Right lung (tissue), 10 donors: Measurements from ENCODE around the gene CCDC28B. TPM values are rescaled to one million over a fixed set of nuclear protein-coding genes. Genes with fewer than 3 reads are reported as not detected.
A peak's percentile ranks its signal among the peaks of the same experiment; 100 is the strongest.
"Not testable (repeated sequence)": the region's sequence is repeated elsewhere in the genome, so short reads cannot be mapped to it uniquely, and the experiment has no call there.

Source experiments
- DNase-seq, 2 donors: peaks; one replicate each; pipeline ENCODE4 v3.0.0-alpha.2; 2013
- long read RNA-seq, 8 donors: transcript quantifications; one replicate each; lab custom pipeline, GENCODE V29; 2026
- polyA plus RNA-seq, 5 donors: library from polyadenylated mRNA; unstranded; fragments of 120-200 nt; gene quantifications; one replicate each; pipeline versions ENCODE4 v1.2.1 to v1.2.3, GENCODE V29; 2013; ENCODE audit warnings: inconsistent platforms in 1 of 5, low replicate concordance in 1 of 5; ENCODE audit not compliant: insufficient read length in 5 of 5, insufficient read depth in 1 of 5

CCDC28B gene
- polyA plus RNA-seq: 10 to 100 TPM; 22.0 to 34.4 (median 25.1) TPM
- long read RNA-seq, donor 1, transcript CCDC28B-201 (6 exons, 1,089 nt): major isoform, 12 of 18 reads
- long read RNA-seq, donor 1, partial matches to known transcripts: 6 of 18 reads
- long read RNA-seq, donor 1, other reads (novel, unspliced or antisense): 0 of 18 reads
- long read RNA-seq, donor 2, partial matches to known transcripts: 11 of 15 reads
- long read RNA-seq, donor 2, other reads (novel, unspliced or antisense): 0 of 15 reads
- long read RNA-seq, donor 3, transcript CCDC28B-201 (6 exons, 1,089 nt): major isoform, 8 of 10 reads
- long read RNA-seq, donor 3, partial matches to known transcripts: 0 of 10 reads
- long read RNA-seq, donor 3, other reads (novel, unspliced or antisense): 0 of 10 reads
- long read RNA-seq, donor 4, transcript CCDC28B-201 (6 exons, 1,089 nt): major isoform, 5 of 5 reads
- long read RNA-seq, donor 4, partial matches to known transcripts: 0 of 5 reads
- long read RNA-seq, donor 4, other reads (novel, unspliced or antisense): 0 of 5 reads
- long read RNA-seq, donor 5, transcript CCDC28B-201 (6 exons, 1,089 nt): major isoform, 15 of 22 reads
- long read RNA-seq, donor 5, partial matches to known transcripts: 6 of 22 reads
- long read RNA-seq, donor 5, other reads (novel, unspliced or antisense): 0 of 22 reads
- long read RNA-seq, donor 6, transcript CCDC28B-201 (6 exons, 1,089 nt): major isoform, 14 of 14 reads
- long read RNA-seq, donor 6, partial matches to known transcripts: 0 of 14 reads
- long read RNA-seq, donor 6, other reads (novel, unspliced or antisense): 0 of 14 reads
- long read RNA-seq, donor 7, transcript CCDC28B-201 (6 exons, 1,089 nt): major isoform, 14 of 19 reads
- long read RNA-seq, donor 7, partial matches to known transcripts: 5 of 19 reads
- long read RNA-seq, donor 7, other reads (novel, unspliced or antisense): 0 of 19 reads
- long read RNA-seq, donor 8, partial matches to known transcripts: 0 of 4 reads
- long read RNA-seq, donor 8, other reads (novel, unspliced or antisense): 0 of 4 reads

DNA sequence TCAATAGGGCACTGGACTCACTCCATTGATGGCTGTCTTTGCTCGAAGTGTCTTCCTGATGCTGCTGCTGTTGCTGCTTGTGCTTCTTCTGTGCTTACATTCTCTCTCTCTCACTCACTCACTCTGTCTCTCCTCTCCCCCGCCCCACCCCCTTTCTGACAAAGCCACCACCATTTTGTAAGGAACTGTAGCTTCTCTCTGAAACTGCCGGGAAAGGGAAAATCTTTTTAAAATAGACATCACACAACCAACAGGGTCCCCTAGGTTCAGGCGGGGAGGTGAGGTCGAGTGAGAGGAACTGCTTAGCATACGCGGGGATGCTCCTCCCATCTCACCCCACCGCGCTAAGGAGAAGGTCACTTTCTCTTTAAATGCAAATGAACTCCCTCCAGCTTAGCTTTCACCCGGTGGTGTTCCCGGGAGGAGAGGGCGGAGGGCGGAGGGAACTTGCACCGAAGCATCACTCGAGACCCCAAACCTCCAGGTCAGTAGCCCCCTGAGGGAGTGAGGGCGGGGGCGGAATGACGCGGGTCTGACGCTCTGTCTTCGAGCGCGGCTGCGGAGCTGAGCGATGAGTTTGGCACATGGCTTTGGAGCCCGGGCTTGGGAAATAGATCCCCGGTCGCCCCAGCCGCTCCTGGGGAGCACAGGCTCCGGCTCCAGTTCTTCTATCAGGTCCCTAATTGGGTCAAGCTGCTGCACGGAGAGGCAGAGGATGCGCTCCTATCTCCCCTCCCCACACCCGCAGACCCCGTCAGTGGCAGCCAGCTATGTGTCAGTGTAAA, at the start of gene CCDC28B:
Gene CCDC28B, plus strand, starts transcription at position 370 of the 785 bp plus-strand sequence. CDS start 1,341 bp downstream, outside the sequence.
- DNase-seq: peak; percentile 64 to 71

DNA sequence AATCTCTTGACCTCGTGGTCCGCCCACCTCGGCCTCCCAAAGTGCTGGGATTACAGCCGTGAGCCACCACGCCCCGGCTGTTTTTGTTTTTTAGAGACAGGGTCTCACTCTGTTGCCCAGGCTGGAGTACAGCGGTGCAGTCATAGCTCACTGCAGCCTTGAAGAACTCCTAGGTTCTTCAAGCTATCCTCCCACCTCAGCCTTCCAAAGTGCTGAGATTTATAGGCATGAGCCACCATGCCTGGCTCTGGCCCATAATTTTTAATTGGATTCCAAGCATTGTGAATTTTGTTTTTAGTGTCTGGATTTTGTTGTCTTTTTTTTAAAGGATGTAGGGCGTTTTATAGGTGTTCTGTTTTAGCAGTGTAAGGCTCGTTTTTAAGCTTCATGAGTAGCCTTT, 49.5 kb upstream of the CCDC28B start:
- no peak for DNase-seq

DNA sequence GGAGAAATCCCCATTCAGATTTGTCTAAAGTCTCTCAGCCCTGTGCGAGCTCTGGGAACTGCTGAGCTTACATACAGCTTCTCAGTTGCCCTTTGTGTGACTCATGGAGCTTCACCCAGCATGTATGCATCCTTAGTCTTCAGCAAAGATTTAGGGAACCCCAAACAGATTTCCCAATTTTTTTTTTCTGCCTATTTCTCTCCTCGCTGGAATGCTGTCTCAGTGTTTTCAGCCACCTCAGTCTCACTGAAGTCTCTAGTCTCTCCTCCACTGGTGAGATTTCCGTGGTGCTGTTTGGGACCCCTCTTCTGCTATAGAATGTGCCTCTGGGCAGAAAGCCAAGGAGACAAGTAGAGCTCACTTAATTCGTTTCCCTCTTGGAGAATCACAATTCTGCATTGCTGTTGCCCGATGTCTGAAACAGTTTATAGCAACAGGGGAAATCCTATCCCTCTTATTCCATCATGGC, 49.0 kb upstream of the CCDC28B start:
- peak; percentile 64 for DNase-seq

DNA sequence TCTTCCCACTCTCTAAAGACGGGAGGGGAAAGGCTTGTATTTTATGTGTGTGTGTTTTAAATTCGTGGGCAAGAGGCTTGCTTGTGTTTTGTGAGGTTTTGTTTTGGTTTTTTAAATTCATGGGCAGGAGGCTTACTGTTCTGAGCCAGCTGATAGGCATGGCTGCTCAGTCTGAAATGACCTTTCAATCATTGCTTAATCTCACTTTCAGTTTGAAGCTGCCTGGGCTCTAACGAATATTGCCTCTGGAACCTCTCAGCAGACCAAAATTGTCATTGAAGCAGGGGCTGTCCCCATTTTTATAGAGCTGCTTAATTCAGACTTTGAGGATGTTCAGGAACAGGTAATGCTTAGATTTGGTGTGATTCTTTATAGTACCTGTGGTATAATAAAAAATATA, 41.2 kb upstream of the CCDC28B start:
- no peak for DNase-seq

DNA sequence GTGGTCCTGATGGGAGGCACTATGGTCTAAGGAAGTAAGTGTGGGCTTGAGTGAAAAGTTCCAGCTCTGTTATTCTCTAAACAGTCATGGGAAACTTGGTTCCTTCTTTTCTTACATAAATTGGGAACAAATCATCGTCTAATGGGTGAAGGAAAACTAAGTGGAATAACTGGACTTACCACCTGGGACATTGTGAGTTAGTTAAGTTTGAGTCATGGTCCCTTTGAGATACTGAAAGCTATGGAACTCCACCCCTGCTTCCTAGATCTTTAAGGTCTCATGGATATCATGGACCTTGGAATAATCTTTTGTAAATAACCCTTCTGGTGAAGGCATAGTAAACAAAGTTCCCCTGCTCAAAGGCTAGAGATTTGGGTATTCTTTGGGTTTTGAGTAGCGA, 37.0 kb upstream of the CCDC28B start:
- no peak for DNase-seq

DNA sequence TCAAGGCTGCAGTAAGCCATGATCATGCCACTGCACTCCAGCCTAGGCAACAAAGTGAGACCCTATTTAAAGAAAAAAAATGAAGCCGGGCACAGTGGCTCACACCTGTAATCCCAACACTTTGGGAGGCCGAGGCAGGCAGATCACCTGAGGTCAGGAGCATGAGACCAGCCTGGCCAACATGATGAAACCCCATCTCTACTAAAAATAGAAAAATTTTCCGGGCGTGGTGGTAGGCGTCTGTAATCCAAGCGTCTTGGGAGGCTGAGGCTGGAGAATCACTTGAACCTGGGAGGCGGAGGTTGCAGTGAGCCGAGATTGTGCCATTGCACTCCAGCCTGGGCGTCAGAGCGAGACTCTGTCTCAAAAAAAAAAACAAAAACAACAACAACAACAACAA, 34.8 kb upstream of the CCDC28B start:
- not testable (repeated sequence) for DNase-seq

DNA sequence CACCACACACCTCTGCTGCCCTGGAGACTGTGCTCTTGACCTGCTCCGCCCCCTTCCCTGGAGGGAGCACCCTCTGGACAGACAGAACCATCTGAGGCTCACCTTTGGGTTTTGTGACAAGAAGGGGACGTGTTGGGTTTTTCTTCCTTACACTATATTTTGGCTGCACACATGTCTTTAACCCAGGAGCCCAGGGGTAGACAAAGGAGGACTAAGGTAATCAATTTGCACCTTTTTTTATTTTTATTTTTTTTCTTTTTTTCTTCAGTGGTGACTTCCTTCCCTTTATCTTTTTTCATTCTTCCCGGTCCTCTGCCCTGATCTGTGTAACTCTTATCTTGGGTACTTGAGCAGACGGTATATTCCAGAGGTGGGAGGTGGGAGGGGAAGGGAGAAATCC, 29.4 kb upstream of the CCDC28B start:
- no peak for DNase-seq

DNA sequence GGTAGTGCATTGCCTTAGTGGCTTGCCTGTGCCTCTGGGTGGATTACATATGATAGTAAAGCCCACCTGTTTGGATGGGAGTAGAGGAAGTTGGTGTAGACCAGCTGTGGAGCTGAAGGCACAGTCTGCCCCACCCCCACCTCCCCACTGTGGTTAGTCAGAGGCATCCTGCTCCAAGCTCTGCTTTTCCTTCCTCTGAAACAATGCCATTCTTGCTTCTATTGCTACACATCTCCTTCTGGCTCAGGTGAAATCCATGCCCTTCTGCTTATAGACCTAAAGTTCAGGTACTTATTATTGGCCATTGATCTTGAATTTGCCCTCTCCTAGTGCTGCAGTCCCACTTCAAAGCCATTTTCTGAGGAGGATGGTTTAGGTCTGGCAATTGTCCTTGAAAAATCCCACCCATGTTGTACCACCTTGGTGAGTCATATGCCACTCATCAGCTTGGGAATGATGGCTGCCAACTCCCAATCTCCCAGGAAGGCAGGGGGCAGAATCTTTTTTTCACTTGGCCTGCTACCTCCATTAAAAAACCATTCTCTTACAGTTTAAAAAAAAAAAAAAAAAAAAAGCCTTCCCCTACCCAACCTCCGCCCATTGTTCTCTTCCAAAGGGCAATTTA, 27.7 kb upstream of the CCDC28B start:
- no peak for DNase-seq

DNA sequence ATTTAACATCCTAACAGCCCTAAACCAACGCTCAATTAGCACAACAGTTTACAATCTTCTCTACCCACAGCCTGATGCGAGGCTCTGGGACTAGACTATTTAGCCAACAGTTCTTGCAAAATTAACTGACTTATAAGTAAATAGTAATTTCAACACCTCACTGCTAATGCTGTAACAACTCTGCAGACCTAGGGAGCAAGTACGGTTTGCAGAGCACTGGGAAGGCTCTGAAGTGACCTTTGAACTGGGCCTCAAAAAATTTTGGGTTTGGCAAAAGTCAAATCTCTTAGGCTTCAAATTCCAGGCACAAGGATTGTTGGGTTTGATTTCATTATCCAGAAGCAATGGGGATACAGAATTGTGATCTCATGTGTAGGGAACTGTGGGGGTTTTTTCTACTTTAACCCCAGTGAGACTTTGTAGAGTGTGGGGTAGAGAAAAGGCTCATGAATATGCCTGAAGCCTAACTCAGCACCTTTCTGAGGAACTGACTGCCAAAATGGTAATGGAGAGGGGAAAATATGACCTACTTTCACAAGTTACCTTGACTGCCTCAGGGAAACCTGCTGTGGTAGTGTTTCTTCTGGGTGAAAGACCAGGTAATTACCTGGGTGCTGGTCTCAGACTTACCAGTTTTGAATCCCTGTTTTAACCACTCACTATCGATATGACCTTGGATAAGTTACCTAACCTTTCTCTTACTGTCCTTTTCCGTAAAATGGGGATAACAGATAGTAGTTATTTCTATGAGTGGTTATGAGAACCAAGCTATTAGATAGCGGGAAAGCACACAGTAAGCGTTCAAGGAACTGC, 21.8 kb upstream of the CCDC28B start:
- DNase-seq: no peak

DNA sequence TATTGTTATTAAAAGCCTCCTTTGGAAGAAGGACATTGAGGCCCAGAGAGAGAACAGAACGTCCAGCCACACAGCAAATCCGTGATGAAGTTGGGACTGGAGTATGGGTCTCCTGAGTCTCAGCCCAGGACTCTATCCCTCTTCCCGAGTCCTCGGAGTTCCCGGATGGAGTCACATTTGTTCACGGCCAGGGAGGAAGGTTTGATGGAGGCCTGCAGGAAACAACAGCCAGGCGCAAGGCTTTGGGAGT, 21.3 kb upstream of the CCDC28B start:
- DNase-seq: no peak

DNA sequence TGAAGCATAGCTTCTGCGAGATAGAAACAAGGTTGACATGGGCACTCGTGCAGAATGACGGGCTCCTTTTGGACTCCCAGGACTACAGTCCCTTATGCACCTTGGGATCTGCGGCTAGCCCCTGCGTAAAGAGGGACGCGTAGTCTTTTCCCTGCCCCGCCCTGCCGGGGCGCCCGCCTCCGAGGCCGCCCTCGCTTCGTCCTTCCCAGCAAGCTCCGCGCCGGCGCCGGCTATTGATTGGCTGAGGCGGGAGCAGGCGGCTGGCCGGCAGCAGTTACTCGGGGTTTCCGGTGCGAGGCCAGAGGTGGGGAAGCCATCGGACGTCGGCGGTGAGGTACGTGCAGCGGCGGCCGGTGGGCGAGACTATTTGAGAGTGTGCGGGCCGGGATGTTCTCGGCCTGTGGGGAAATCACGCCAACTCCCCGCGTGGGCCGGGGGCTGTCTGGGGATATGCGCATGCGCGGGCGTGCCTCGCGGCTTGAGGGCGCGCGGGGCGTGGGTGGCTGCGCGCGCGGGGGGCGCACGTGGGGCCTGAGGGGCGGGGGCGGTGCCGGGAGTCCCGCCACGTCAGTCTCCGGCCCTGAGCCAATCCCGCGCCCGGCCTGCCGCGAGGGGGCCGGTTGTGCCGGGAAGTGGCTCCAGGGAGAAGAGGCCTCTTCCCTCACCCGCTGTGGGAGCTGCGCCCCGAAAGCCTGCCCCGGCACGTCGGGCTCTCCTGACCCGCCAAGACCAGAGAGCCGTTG, 20.8 kb upstream of the CCDC28B start, which contains the start of gene TXLNA:
Gene TXLNA, plus strand, starts transcription at position 233 of the 743 bp plus-strand sequence. CDS start 671 bp downstream, outside the sequence.
- peak; percentile 91 to 92 for DNase-seq

DNA sequence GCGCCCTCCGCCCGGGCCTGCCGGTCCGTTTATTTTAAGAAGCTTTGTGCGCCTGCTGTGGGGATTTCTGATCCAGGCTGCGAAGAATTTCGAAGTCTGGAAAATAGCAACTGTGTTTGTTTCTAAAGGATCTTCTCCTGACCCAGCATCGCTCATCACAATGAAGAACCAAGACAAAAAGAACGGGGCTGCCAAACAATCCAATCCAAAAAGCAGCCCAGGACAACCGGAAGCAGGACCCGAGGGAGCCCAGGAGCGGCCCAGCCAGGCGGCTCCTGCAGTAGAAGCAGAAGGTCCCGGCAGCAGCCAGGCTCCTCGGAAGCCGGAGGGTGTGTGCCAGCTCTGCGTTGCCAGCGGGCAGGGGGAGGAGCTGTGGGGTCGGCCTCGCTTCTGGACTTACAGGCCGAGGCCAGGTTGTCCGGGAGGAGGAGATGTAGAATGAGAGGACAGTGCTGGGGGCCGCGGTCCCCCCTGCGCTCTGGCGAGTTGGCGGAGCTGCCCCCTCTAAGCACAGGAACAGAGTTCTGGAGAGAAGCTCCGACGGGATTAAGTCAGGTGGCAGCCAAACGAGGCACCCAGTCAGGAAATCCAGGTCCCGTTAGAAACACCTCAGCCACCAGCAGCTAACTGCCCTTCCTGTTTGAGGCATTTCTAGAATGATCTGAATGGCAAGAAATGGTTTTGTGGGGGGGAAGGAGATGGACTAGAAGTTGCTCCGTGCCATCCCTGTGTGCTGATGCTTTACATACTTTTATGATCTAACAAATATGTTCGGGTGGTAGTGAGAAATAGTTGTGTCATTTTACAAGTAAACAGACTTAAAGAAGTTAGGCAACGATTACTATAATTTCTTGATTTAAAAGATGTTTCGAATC, 20.0 kb upstream of the CCDC28B start:
- DNase-seq: peak in 1 of 2 donors; percentile 33

DNA sequence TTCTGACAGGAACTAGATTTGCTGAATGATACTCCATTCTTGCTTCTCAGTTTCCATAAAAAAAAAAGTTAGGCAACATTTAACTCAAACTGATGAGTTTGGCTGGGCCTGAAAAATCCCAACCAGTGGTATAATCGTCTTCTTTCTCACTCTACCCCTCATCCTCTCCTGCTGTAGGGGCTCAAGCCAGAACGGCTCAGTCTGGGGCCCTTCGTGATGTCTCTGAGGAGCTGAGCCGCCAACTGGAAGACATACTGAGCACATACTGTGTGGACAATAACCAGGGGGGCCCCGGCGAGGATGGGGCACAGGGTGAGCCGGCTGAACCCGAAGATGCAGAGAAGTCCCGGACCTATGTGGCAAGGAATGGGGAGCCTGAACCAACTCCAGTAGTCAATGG, 19.3 kb upstream of the CCDC28B start:
- DNase-seq: no peak

DNA sequence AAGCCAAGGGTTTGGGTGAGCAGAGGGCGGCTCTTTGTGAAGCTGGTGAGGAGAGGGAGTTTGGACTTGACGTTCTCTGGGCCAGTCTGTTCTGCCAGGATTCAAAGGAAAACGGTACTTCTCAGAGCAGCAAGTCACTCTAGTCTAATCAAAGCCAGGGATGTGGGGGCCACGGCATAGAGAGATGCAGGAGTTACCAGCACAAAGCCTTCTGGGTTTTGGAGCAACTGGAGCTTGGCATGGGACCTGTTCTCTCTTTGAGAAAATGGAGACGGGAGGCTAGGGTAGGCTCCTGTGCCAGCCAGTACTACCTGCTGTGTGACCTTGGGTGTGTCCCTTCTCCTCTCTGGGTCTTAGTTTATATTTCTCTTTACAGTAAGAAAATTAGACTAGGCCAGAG, 18.8 kb upstream of the CCDC28B start:
- DNase-seq: no peak

DNA sequence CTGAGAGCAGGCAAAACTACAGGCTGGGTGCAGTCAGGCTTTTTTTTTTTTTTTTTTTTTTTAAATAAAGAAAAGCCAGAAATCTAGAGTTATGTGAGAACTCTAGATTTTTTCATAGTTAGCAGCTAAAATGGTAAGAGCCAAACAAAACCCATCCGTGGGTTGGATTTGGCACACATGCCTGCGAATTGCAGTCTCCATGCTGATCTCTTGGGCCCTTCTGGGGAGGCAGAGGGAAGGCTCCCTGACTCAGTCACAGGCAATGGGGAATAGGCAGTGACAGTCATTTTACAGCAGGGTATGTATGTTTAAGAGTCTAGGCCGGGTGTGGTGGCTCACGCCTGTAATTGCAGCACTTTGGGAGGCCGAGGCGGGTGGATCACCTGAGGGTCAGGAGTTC, 18.3 kb upstream of the CCDC28B start:
- DNase-seq: no peak

DNA sequence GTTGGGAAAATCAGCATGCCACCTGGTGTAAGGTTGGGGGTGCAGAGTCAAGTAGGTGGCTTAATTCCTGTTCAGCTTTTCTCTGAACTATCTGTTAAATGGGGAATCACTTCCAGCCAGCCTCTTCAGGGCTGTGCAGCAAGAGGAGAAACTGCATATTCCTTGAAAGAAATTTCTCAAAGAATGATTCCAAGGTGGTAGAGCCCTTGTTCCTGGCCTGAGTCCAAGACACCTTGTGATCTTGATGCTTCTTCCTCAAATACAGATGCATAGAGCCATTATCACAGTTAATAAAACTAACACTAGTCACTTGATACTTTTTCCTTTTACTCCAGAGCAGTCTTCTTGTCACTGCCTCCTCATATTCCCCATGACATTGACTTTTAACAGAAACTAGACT, 15.7 kb upstream of the CCDC28B start:
- DNase-seq: no peak

DNA sequence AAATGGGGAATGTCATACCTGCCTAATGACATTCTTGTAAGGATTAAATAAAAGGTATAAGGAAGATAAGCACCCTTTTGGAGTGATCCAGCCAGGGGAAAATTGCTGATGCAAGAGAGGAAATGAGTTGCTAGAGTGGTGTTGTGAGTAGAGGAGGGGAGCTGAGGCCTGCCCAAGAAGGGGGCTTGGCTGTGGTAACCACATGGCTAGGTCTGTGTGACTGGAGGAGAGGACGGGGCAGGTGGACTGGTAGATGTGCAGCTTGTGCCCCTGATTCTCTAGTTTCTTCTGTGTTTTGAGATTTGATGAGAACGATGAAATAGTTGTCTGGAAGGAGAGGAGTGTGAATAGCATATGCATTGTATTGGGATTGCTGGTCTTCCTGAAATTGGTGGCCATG, 14.3 kb upstream of the CCDC28B start:
- DNase-seq: no peak

DNA sequence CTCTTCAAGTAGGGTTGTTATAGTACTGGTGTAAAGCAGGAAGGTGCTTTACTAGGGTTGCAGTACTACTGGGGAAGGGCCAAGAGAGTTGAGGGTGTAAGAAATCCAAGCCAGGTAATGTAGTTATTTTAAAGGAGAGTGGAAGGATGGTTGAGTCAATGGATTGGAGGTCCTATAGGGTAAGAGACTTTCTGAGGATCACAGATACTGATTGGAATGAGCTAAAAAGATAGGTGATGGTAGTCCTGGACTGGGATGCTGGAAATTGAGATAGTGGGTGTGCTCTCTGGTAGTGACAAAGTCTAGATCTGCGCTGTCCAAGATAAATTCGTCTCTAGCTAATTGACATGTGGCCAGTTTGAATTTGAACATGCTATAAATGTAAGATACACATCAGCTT, 13.9 kb upstream of the CCDC28B start:
- no peak for DNase-seq
